Measurements from ENCODE around the gene UBE2E2.

GRCh38 chr3:23607184-23607847, 404.2 kb downstream of the UBE2E2 start:
- TF ChIP-seq CTCF (IDR thresholded peaks at IDR 0.05; ENCODE audit: low read length) (no peak), EZH2 (IDR thresholded peaks at IDR 0.05; ENCODE audit: borderline replicate concordance, low read length) (no peak)
